Smooth muscle cell of trachea (primary cell): Measurements from ENCODE around the gene TRIM72. TPM values are rescaled to one million over a fixed set of nuclear protein-coding genes. Genes with fewer than 3 reads are reported as not detected.

Source experiments
- total RNA-seq: library from RNA; depleted of rRNA; stranded (reverse); fragments of >200 nt; gene quantifications from 2 replicates; pipeline ENCODE4 v1.2.1, GENCODE V29; 2014

The TRIM72 gene
- total RNA-seq: not detected in 2 replicates

GRCh38 chr16:31213877-31214707 lies at the start of gene TRIM72:
Gene TRIM72 (plus strand): TSS chr16:31214119. CDS start chr16:31214739, 620 bp downstream.

GRCh38 chr16:31179747-31180459 lies 34.0 kb upstream of the TRIM72 start, which contains the start of gene FUS:
Gene FUS (plus strand): TSS chr16:31180139. CDS start chr16:31180215, 76 bp downstream.

GRCh38 chr16:31202414-31203375 lies 11.2 kb upstream of the TRIM72 start, which contains the start of gene PYCARD:
Gene PYCARD (minus strand): TSS chr16:31202760. CDS start chr16:31202690, 70 bp downstream.

GRCh38 chr16:31216422-31217135 lies 2.7 kb downstream of the TRIM72 start, which contains the start of gene PYDC1:
Gene PYDC1 (minus strand): TSS chr16:31217135. CDS start chr16:31217028, 107 bp downstream.

Other genes with a start within 250 kb of the TRIM72 start
- gene HSD3B7, start 228.9 kb upstream of the TRIM72 start, total RNA-seq: 49.7 and 76.7 TPM in 2 replicates
- 2.6 and 3.6 TPM in 2 replicates for gene STX1B, start 203.5 kb upstream of the TRIM72 start, total RNA-seq
- gene STX4, start 180.6 kb upstream of the TRIM72 start, total RNA-seq: 27.5 and 32.3 TPM in 2 replicates
- gene ZNF668, start 139.9 kb upstream of the TRIM72 start, total RNA-seq: 11.1 and 12.7 TPM in 2 replicates
- 13.5 and 22.7 TPM in 2 replicates for gene ZNF646, start 139.7 kb upstream of the TRIM72 start, total RNA-seq
- gene PRSS53, start 125.2 kb upstream of the TRIM72 start, total RNA-seq: 2.5 and 2.8 TPM in 2 replicates
- 128 and 152 TPM in 2 replicates for gene VKORC1, start 119.3 kb upstream of the TRIM72 start, total RNA-seq
- 26.5 and 39.5 TPM in 2 replicates for gene BCKDK, start 105.7 kb upstream of the TRIM72 start, total RNA-seq
- 37.2 and 39.0 TPM in 2 replicates for gene KAT8, start 96.5 kb upstream of the TRIM72 start, total RNA-seq
- gene PRSS8, start 78.4 kb upstream of the TRIM72 start, total RNA-seq: not detected in 2 replicates
- 0.17 and 0.29 TPM in 2 replicates for gene PRSS36, start 64.1 kb upstream of the TRIM72 start, total RNA-seq
- 43.7 and 107 TPM in 2 replicates for gene FUS, start 34.0 kb upstream of the TRIM72 start, total RNA-seq
- 120 and 136 TPM in 2 replicates for gene PYCARD, start 11.4 kb upstream of the TRIM72 start, total RNA-seq
- not detected in 2 replicates for gene PYDC1, start 3.0 kb downstream of the TRIM72 start, total RNA-seq
- gene ITGAM, start 45.9 kb downstream of the TRIM72 start, total RNA-seq: not detected in 2 replicates
- gene ITGAX, start 141.1 kb downstream of the TRIM72 start, total RNA-seq: 0.15 and 0.17 TPM in 2 replicates
- gene ITGAD, start 179.2 kb downstream of the TRIM72 start, total RNA-seq: not detected in 2 replicates
- gene COX6A2, start 214.2 kb downstream of the TRIM72 start, total RNA-seq: not detected in 2 replicates
- 0.15 and 0.99 TPM in 2 replicates for gene ZNF843, start 228.7 kb downstream of the TRIM72 start, total RNA-seq
- 8.9 and 12.6 TPM in 2 replicates for gene ARMC5, start 245.4 kb downstream of the TRIM72 start, total RNA-seq